DOHH2 (cell line): ENCODE measurements around the gene SCTR.

Source experiments
- H3F3A ChIP-seq: fragments of 200-600 bp; sonication (generic), shearing (Covaris generic); 2 replicates; pipeline ENCODE4 v1.6.0; 2016; ENCODE audit warnings: antibody characterized with exemption, mild to moderate bottlenecking; ENCODE audit not compliant: control insufficient read depth, insufficient read depth
- H3K27ac ChIP-seq: fragments of 200-600 bp; sonication (generic); 2 replicates; pipeline ENCODE4 v1.5.1; 2014; ENCODE audit warnings: low read depth, mild to moderate bottlenecking, low read length, moderate library complexity
- H3K27me3 ChIP-seq: fragments of 200-600 bp; sonication (generic); 2 replicates; pipeline ENCODE4 v1.6.1; 2014; ENCODE audit warnings: mild to moderate bottlenecking, low read length, mixed read lengths; ENCODE audit not compliant: control insufficient read depth
- H3K36me3 ChIP-seq: fragments of 200-600 bp; sonication (generic); 2 replicates; pipeline ENCODE4 v1.6.1; 2014; ENCODE audit warnings: mild to moderate bottlenecking, low read length, moderate library complexity, mixed read lengths; ENCODE audit not compliant: control insufficient read depth
- H3K4me1 ChIP-seq: fragments of 200-600 bp; sonication (generic); 2 replicates; pipeline ENCODE4 v1.6.1; 2014; ENCODE audit warnings: mild to moderate bottlenecking, low read length, mixed read lengths; ENCODE audit not compliant: control insufficient read depth
- H3K4me2 ChIP-seq: fragments of 200-600 bp; sonication (generic); 2 replicates; pipeline ENCODE4 v1.6.0; 2014; ENCODE audit warnings: mild to moderate bottlenecking, low read length, moderate library complexity
- H3K4me3 ChIP-seq: fragments of 200-600 bp; sonication (generic); 2 replicates; pipeline ENCODE4 v1.5.1; 2014; ENCODE audit warnings: mild to moderate bottlenecking, low read length, mixed read lengths
- H3K79me2 ChIP-seq: fragments of 200-600 bp; sonication (generic); 2 replicates; pipeline ENCODE4 v1.6.1; 2014; ENCODE audit warnings: mild to moderate bottlenecking, low read length, mixed read lengths; ENCODE audit not compliant: control insufficient read depth
- H3K9me2 ChIP-seq: fragments of 200-600 bp; sonication (generic); replicated peaks from 2 replicates; pipeline ENCODE4 v1.6.1; 2014; ENCODE audit warnings: mild to moderate bottlenecking, low read length, mixed read lengths; ENCODE audit not compliant: control insufficient read depth
- H3K9me3 ChIP-seq: fragments of 200-600 bp; sonication (generic); 2 replicates; pipeline ENCODE4 v1.6.1; 2014; ENCODE audit warnings: antibody characterized with exemption, low read length, mixed read lengths; ENCODE audit not compliant: control insufficient read depth, insufficient read depth
- H4K20me1 ChIP-seq: fragments of 200-600 bp; sonication (generic); 2 replicates; pipeline ENCODE4 v1.6.0; 2014; ENCODE audit warnings: low read depth, mild to moderate bottlenecking, antibody characterized with exemption, low read length, moderate library complexity; ENCODE audit not compliant: control insufficient read depth, insufficient read depth
- CTCF ChIP-seq: fragments of 200-600 bp; sonication (generic); IDR thresholded peaks from one replicate; pipeline ENCODE4 v1.5.1; 2014; ENCODE audit warnings: antibody characterized with exemption, mild to moderate bottlenecking, low read depth, low read length; ENCODE audit not compliant: poor library complexity, severe bottlenecking
- EZH2phosphoT487 ChIP-seq: fragments of 200-600 bp; sonication (generic); IDR thresholded peaks from 2 replicates; pipeline ENCODE4 v1.6.1; 2017; ENCODE audit warnings: borderline replicate concordance, mild to moderate bottlenecking, antibody characterized with exemption, low read length, moderate library complexity, mixed read lengths

Gene SCTR

DNA sequence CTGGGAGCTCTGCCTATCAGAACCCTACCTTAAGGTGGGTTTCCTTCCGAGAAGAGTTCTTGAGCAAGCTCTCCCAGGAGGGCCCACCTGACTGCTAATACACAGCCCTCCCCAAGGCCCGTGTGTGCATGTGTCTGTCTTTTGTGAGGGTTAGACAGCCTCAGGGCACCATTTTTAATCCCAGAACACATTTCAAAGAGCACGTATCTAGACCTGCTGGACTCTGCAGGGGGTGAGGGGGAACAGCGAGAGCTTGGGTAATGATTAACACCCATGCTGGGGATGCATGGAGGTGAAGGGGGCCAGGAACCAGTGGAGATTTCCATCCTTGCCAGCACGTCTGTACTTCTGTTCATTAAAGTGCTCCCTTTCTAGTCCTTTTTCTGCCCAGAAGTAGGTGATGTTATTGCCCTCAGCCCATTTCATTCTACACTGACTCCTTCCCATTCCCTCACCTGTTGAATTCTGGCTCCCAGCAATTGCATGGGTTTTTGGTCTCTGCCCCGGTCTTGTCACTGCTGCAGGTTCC lies 86.1 kb downstream of the SCTR start:
- no peak overlapping the region for H3K27ac ChIP-seq
- no peaks in the 10 kb centered on the region for H3K79me2 ChIP-seq
- H3K27me3 ChIP-seq: peaks cover 34% of the 10 kb centered on the region
- H3F3A ChIP-seq: no peaks in the 10 kb centered on the region
- H3K4me2 ChIP-seq: no peak overlapping the region
- no peak overlapping the region for H3K4me3 ChIP-seq
- H3K9me2 ChIP-seq: no peaks in the 10 kb centered on the region
- no peaks in the 10 kb centered on the region for H3K9me3 ChIP-seq
- no peaks in the 10 kb centered on the region for H3K4me1 ChIP-seq
- no peaks in the 10 kb centered on the region for H3K36me3 ChIP-seq
- TF ChIP-seq EZH2phosphoT487 (no peak), CTCF (no peak)
- H4K20me1 ChIP-seq: no peaks in the 10 kb centered on the region

- Histone ChIP-seq H3K4me1 (peaks cover 2% of the 10 kb centered on the region), H3K36me3 (no peaks in the 10 kb centered on the region), H3K4me2 (no peak overlapping the region), H3K9me3 (no peaks in the 10 kb centered on the region), H3K27me3 (peaks cover 44% of the 10 kb centered on the region), H3F3A (no peaks in the 10 kb centered on the region), H3K79me2 (no peaks in the 10 kb centered on the region), H3K9me2 (no peaks in the 10 kb centered on the region), H3K27ac (no peak overlapping the region), H4K20me1 (no peaks in the 10 kb centered on the region), H3K4me3 (no peak overlapping the region)
- no peak for TF ChIP-seq EZH2phosphoT487
These were observed 87.1 kb downstream of the SCTR start for GRCh38 chr2:119436993-119437772.

GRCh38 chr2:119435953-119436297 lies 88.4 kb downstream of the SCTR start:
- Histone ChIP-seq H3K27me3 (peaks cover 52% of the 10 kb centered on the region), H3K79me2 (no peaks in the 10 kb centered on the region), H3F3A (no peaks in the 10 kb centered on the region), H3K4me3 (no peak overlapping the region), H3K27ac (no peak overlapping the region), H3K9me2 (no peaks in the 10 kb centered on the region), H3K4me2 (no peak overlapping the region), H3K9me3 (no peaks in the 10 kb centered on the region), H4K20me1 (0 out of 2 replicates have a peak, but pooled peaks cover 4% of the 10 kb centered on the region), H3K4me1 (peaks cover 14% of the 10 kb centered on the region), H3K36me3 (no peaks in the 10 kb centered on the region)
- TF ChIP-seq EZH2phosphoT487 (no peak), CTCF (no peak)
